GM19395 (cell line): ENCODE results near the gene SEPTIN3.

Experiments used
- ATAC-seq: cut with Tn5 transposase; IDR thresholded peaks from one replicate; pipeline ENCODE4 v1.9.1; 2021; ENCODE audit warnings: mild to moderate bottlenecking, moderate library complexity; ENCODE audit not compliant: unreplicated experiment

Gene SEPTIN3

GRCh38 chr22:42007922-42008321 is 38.7 kb downstream of the SEPTIN3 start:
- no peak for ATAC-seq

GRCh38 chr22:42010778-42011177 is 41.5 kb downstream of the SEPTIN3 start:
- ATAC-seq, result no peak

DNA sequence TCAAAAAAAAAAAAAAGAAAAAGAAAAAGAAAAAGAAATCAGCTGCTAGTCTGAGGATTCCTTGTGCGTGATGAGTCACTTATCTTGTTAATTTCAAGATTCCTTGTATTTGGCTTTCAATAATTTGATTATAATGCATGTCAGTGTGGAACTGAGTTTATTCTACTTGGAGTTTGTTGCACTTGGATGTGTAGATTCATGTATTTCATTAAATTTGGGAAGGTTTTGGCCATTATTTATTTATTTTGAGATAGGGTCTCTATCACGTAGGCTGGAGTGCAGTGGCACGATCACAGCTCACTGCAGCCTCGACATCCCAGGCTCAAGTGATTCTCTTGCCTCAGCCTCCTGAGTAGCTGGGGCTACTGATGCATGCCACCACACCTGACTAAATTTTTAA is 44.1 kb downstream of the SEPTIN3 start:
- no peak for ATAC-seq

DNA sequence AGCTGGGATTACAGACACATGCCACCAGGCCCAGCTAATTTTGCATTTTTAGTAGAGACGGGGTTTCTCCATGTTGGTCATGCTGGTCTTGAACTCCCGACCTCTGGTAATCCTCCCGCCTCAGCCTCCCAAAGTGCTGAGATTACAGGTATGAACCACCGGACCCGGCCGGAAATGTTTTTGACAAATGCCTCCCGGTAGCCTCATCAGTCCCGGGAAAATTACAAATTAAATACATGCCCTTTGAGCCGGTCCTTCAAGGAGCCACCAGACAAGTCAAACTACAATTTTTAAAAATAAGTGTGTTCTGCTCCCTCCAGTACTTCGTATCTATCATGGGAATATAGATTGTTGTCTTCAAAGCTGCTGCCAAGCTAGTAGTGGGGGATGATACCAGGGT is 46.9 kb downstream of the SEPTIN3 start:
- ATAC-seq, result no peak

DNA sequence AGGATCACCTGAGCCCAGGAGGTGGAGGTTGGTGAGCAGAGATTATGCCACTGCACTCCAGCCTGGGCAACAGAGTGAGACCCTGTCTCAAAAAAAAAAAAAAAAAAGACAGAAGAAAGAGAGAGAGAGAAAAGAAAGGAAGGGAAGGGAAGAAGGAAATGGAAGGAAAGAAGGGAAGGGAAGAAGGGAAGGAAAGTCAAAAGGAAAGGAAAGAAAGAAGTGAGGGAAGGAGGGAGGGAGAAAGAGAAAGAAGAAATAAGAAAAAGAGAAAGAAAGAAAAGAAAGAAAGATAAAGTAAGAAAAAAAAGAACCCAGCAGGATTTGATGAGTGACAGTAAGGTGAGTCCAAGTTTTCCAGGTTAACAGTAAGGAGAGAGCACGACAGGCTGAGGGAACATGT is 49.0 kb downstream of the SEPTIN3 start:
- ATAC-seq, result no peak
